CD4-positive, alpha-beta T cell (primary cell): Measurements from ENCODE around the gene ARHGEF28. TPM values are rescaled to one million over a fixed set of nuclear protein-coding genes. Genes with fewer than 3 reads are reported as not detected.

Source experiments
- ATAC-seq: fragments of 200-7000 bp; cut with Tn5 transposase; one replicate; pipeline ENCODE4 v1.10.0; 2022; ENCODE audit warnings: mild to moderate bottlenecking; ENCODE audit not compliant: poor library complexity
- CTCF ChIA-PET: fragments of 350-600 bp; sonication (Branson Sonifier 250); formaldehyde crosslinking; loops from one replicate; lab custom pipeline; 2021; ENCODE audit warnings: antibody characterized with exemption, inconsistent platforms; lab: Charles Lee
- POLR2A ChIA-PET: fragments of 350-600 bp; sonication (Branson Sonifier 250); formaldehyde crosslinking; loops from one replicate; lab custom pipeline; 2021; ENCODE audit warnings: antibody characterized with exemption, inconsistent platforms; lab: Charles Lee
- DNase-seq, 14 experiments: peaks; one replicate each; pipeline ENCODE4 v3.0.0-alpha.2; 2013 to 2020; ENCODE audit warnings: mixed read lengths in 2 of 14
- H3K27ac ChIP-seq, 2 donors: one replicate each; pipeline versions ENCODE4 v1.5.1 to v1.7.0; 2013; ENCODE audit warnings: low read length in 2 of 2, low read depth in 1 of 2, mild to moderate bottlenecking in 1 of 2
- H3K27me3 ChIP-seq, 2 experiments: 1 replicate in 1 of 2; 2 replicates in 1 of 2; pipeline versions ENCODE4 v1.6.1 to v1.7.0; 2013; ENCODE audit warnings: low read length in 2 of 2, control low read depth in 1 of 2, mild to moderate bottlenecking in 1 of 2, moderate library complexity in 1 of 2; ENCODE audit not compliant: insufficient read depth in 2 of 2, control insufficient read depth in 1 of 2
- H3K36me3 ChIP-seq: one replicate; pipeline ENCODE4 v1.6.1; 2013; ENCODE audit warnings: low read length, control low read depth; ENCODE audit not compliant: insufficient read depth
- H3K4me1 ChIP-seq: one replicate; pipeline ENCODE4 v1.6.1; 2013; ENCODE audit warnings: low read length, control low read depth; ENCODE audit not compliant: insufficient read depth
- H3K4me3 ChIP-seq: one replicate; pipeline ENCODE4 v1.5.1; 2013; ENCODE audit warnings: mild to moderate bottlenecking, low read length, moderate library complexity
- H3K9me3 ChIP-seq, 2 experiments: 1 replicate in 1 of 2; 2 replicates in 1 of 2; pipeline versions ENCODE4 v1.6.1 to v1.7.0; 2013; ENCODE audit warnings: low read length in 2 of 2, mild to moderate bottlenecking in 2 of 2, control low read depth in 1 of 2, moderate library complexity in 1 of 2; ENCODE audit not compliant: control insufficient read depth in 1 of 2, insufficient read depth in 1 of 2
- H3K27ac Mint-ChIP-seq: one replicate; pipeline ENCODE4 v1.8.0; 2020; ENCODE audit warnings: mixed read lengths
- H3K27me3 Mint-ChIP-seq: one replicate; pipeline ENCODE4 v1.8.0; 2021; ENCODE audit warnings: mixed read lengths
- H3K36me3 Mint-ChIP-seq: one replicate; pipeline ENCODE4 v1.8.0; 2021; ENCODE audit warnings: low read depth, mixed read lengths
- H3K4me1 Mint-ChIP-seq: one replicate; pipeline ENCODE4 v1.8.0; 2021; ENCODE audit warnings: low read depth, mixed read lengths
- H3K4me3 Mint-ChIP-seq: one replicate; pipeline ENCODE4 v1.8.0; 2020; ENCODE audit warnings: mild to moderate bottlenecking, mixed read lengths
- H3K9me3 Mint-ChIP-seq: one replicate; pipeline ENCODE4 v1.8.0; 2020; ENCODE audit warnings: mixed read lengths
- CTCF ChIP-seq: fragments of 200-600 bp; IDR thresholded peaks from one replicate; pipeline ENCODE4 v1.8.0; 2022; ENCODE audit warnings: antibody characterized with exemption, mild to moderate bottlenecking
- intact Hi-C, 2 experiments: fragments of 100-400 bp; cut with DNase I in 1 of 2; cut with micrococcal nuclease in 1 of 2; formaldehyde crosslinking; loops; one replicate each; pipeline versions ENCODE4 v1.15.1 to v1.9.0; 2023 to 2025; cut with DNase I, micrococcal nuclease
- total RNA-seq, 174 experiments: library from RNA in 2 of 174; stranded (reverse) in 2 of 174; gene quantifications; one replicate each; pipeline ENCODE4 v1.2.3 and lab custom pipeline; 2021 to 2026

ARHGEF28 gene
- total RNA-seq, 2 experiments from 2014 or later: not detected

- CTCF ChIA-PET: no interaction called here
- no peaks in the 10 kb centered on the region for H3K36me3 Mint-ChIP-seq
- H3K4me1 Mint-ChIP-seq: no peaks in the 10 kb centered on the region
- no peaks in the 10 kb centered on the region for H3K9me3 ChIP-seq
- no peak overlapping the region for H3K27ac Mint-ChIP-seq
- no peaks in the 10 kb centered on the region for H3K36me3 ChIP-seq
- no peaks in the 10 kb centered on the region for H3K4me1 ChIP-seq
- no peak for TF ChIP-seq CTCF
- no peak overlapping the region for H3K27ac ChIP-seq
- POLR2A ChIA-PET: no interaction called here
- no peak overlapping the region for H3K4me3 ChIP-seq
- intact Hi-C loops: no loop called here
- H3K27me3 ChIP-seq: peaks cover 0 to 3% of the 10 kb centered on the region in 2 experiments
- peak in 3 of 14 experiments; percentile 12 to 54 (median 17) for DNase-seq
- H3K4me3 Mint-ChIP-seq: no peak overlapping the region
- no peak for ATAC-seq
- peaks cover 33% of the 10 kb centered on the region for H3K27me3 Mint-ChIP-seq
- H3K9me3 Mint-ChIP-seq: no peaks in the 10 kb centered on the region
Observed at GRCh38 chr5:73694089-73694488, 68.1 kb downstream of the ARHGEF28 start.

- ChIA-PET POLR2A (no interaction called here), CTCF (no interaction called here)
- H3K4me3 ChIP-seq: no peak overlapping the region
- H3K4me3 Mint-ChIP-seq: no peak overlapping the region
- peaks cover 42% of the 10 kb centered on the region for H3K27me3 Mint-ChIP-seq
- H3K4me1 ChIP-seq: no peaks in the 10 kb centered on the region
- H3K4me1 Mint-ChIP-seq: no peaks in the 10 kb centered on the region
- no peak for ATAC-seq
- H3K27me3 ChIP-seq: peaks cover 3% of the 10 kb centered on the region in 2 experiments
- DNase-seq: no peak
- no peak for TF ChIP-seq CTCF
- no peak overlapping the region for H3K27ac Mint-ChIP-seq
- intact Hi-C loops: no loop called here
- H3K9me3 Mint-ChIP-seq: no peaks in the 10 kb centered on the region
- no peaks in the 10 kb centered on the region for H3K36me3 Mint-ChIP-seq
- no peaks in the 10 kb centered on the region for H3K36me3 ChIP-seq
- H3K27ac ChIP-seq: no peak overlapping the region
- H3K9me3 ChIP-seq: no peaks in the 10 kb centered on the region
Observed at GRCh38 chr5:73698011-73698410, 72.0 kb downstream of the ARHGEF28 start.

- Mint-ChIP-seq H3K36me3 (no peaks in the 10 kb centered on the region), H3K4me1 (no peaks in the 10 kb centered on the region), H3K9me3 (no peaks in the 10 kb centered on the region), H3K27ac (no peak overlapping the region), H3K27me3 (peaks cover 34% of the 10 kb centered on the region), H3K4me3 (no peak overlapping the region)
- ATAC-seq: no peak
- ChIA-PET CTCF (no interaction called here), POLR2A (no interaction called here)
- Histone ChIP-seq H3K4me1 (no peaks in the 10 kb centered on the region), H3K4me3 (no peak overlapping the region), H3K27ac (no peak overlapping the region), H3K36me3 (no peaks in the 10 kb centered on the region), H3K27me3 (peaks cover 0 to 3% of the 10 kb centered on the region in 2 experiments), H3K9me3 (no peaks in the 10 kb centered on the region)
- TF ChIP-seq CTCF: no peak
- intact Hi-C loops: no loop called here
- no peak for DNase-seq
Observed at GRCh38 chr5:73701566-73701965, 75.6 kb downstream of the ARHGEF28 start.
